ENCODE measurements around the gene TSPO.

TSPO gene

DNA sequence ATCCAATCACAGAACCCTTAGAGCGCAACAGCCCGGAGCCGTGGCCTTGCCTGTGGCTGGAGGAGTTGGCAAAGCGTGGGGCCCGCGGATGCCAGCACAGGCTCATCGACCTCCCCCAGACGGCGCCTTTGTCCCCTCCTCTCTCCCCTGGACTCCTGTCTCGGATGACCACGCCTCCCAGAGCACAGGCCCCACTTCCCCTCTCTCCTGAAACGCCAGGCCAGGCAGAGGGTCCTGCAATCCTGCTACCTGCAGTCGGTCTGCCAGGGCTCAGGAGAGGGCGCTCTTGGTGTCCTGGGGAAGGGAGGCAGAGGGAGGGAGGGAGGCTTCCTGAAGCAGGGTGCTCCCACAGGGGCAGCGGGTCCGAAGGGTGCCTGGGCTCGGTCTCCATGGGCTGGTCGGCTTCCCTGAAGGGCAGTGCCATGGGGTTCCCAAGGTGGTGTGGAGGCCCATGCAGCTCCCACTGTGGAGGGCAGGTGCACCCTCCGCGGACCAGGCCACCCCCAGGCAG lies 52.2 kb downstream of the TSPO start:
- no peak for DNase-seq

DNA sequence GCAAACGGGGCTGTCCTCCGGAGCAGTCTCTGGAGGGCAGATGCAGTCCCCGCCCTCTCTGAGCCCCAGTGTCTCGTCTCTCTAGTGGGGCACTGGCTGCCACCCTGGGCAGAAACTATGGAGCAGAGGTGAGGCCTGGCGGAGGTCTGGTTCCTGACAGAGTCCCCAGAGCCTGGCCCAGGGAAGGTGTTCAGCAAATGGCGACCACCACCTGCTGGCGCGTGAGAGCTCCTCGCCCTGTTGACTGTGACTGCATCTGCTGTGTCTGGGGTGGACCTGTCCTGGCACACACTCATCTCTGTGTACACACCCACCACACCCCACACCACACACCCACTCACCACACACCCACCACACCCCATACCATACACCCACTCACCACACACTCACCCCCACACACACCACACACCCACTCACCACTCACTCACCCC lies 53.9 kb downstream of the TSPO start:
- DNase-seq: no peak

DNA sequence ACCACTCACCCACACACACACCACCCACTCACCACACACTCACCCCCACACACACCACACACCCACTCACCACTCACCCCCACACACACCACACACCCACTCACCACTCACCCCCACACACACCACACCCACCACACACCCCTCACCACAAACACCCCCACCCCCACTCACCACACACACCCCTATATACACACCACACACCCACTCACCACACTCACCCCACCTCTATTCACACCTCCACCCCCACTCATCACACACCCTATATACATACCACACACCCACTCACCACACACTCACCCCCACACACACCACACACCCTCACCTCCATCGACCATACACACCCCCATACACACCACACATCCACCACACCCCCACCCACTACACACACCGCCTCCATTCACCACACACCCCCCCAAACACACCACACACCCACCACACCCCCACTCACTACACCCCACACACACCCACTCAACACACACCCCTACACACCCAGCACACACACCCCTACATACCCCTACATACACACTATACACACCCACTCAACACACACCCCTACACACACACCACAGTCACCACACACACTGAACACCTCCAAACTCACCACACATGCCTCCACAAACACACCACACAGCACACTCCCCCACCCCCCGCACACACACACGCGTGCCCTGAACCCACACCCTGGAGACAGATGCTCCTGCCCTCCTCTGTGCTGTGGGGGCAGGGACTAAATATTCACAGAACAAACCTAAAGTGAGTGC lies 54.6 kb downstream of the TSPO start:
- DNase-seq: no peak

DNA sequence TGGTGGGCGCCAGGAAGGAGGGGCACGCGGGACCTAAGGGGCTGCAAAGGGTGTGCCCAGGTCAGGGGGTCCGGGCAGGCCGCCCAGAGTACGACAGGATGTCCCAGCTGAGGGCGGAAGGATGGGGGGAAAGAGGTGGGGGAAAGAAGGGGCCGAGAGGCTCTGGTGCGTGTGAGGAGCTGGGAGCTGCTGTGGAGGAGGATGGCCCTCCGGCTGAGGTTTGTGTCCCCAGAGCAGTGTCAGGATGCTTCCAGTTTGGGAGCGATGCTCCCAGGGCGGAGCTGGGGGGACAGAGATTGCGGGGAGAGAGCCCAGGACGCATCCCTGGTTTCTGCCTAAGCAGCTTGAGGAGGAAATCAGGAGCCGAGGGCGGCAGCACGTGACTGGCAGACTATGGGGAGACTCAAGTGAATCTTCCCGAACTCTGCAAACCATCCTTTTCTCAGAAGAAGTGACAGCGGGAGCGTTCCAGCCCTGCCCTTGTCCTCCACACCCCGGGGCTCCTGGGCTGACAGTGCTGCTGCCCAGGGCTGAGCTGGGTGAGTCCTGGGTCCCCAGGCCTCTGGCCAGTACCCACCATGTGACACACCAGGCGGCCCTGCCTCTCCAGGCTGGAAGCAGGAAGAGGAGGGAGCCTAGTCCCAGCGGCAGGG lies 55.3 kb downstream of the TSPO start:
- DNase-seq: no peak

DNA sequence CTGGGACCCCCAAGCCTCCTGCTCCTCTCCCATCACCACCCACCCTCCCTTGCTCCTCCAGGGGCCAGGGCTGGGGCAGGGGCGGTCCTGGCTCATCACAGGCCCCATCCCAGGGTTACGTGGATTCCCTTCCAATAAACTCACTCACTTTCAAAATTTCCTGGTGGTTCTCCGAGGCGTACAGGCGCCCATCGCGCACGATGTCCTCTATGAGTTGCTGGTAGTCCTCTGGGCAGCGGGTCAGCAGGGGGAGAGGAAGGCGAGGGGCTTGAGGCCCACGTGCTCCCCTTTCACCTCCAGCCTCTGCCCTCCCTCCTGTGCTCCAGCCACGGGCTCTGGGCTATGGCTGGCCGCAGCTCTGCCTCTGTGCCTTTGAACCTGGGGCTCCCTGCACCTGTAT lies 56.0 kb downstream of the TSPO start:
- no peak for DNase-seq

DNA sequence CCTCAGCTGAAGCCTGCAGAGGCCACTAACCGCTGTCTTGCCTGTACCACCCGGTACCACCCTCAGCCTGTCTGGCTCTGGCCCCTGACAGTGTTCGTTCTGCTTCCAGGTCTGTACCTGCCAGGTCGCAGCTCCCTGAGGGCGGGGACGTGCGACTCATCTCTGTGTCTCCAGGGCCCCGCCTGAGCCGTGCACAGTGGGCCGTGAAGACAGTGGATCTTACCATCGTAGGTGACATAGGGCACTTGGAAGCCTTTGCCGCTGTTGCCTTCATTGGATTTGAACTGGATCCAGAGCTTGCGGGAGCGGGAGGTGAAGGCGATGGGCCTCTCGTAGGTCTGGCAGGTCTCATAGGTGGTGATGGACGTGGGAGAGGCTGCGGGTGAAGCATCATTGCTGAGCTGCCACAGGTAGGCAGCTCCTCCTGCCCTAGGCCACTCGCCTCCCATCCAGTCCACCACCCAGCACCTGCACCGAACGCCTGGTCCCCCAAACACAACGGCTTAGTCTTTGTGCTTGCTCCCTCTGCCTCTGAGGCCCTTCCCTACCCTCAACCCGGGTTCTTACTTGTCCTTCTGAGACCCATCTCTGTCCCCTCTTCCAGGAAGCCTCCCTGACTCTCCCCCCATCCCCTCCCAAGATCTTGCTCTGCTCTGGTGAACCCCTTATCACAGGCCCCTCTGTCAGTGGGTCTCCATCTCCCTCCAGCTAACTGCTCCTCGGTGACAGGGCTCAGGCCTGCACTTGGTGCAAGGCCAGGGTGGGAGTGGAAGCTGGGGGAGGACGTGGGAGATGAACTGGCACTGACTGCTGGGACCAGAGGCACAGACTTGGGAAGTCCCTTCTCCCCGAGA lies 56.7 kb downstream of the TSPO start:
- no peak for DNase-seq

DNA sequence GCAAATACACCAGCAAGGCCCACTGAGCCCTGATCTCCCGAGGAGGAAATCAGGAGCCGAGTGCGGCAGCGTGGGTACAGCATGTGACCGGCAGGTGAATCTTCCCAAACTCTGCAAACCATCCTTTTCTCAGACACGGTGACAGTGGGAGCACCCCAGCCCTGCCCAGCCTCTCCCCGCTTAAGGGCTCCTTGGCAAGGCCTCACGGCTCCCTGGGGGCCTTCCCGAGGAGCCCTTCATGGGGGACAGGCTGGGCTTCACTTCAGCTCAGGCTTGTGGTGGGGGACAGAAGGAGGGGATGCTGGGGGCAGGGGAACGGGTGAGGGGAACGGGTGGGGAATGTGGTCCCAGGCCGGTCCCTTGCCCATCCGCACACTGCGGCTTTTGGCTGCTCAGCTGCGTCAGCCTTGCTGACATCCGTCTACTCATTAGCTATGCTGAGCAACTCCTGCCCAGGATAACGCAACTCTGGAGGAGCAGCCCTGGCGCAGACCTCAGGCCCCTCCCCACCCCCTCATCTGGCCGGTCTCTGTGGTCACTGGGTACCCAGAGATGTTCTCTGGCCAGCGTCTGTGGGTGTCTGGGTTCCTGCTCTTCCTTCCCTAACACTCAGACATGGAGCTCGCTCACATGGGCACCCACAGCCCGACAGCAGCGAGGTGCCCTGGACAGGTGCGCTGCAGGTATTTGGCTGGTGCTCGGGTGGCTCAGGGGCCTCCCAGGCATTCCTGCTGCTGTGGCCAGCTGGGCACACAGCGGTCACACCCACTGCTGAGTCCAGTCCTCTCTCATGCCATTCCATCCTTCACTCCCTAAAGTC lies 57.6 kb downstream of the TSPO start:
- DNase-seq: no peak

DNA sequence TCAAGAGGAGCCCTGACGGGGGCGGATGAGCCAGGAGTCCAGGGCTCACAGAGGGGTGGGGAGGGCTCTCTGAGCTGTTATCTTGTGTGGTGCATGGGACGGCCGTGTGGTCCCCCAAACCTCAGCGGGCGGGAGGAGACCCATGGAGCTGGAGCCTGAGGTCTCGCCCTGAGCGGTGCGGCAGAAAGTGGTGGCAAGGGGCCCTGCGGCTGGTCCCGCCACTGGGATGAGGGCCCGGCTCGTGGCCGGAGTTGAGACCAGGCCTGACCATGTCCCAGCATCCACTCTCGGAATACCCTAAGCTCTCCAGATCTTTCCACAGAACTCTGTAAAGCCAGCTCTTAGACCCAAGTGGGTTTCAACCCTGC lies 58.1 kb downstream of the TSPO start:
- DNase-seq: no peak

DNA sequence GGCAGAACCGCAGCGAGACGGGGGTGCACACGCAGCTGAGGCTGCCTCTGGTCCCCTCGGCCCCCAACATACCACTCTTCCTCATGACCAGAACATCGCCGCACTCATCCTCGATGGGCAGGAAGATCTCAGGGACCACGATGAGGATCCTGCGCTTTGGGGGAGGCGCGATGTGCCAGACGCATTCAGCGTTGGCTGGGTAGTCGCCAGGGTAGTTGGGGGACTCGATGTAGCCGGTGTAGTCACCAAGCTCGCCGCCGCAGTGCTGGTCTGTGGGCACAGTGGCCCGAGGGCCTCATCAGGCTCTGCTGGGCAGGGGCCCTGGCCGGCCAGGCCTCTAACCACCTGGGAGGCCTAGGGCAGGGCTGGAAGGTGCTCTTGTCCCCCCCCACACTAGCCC lies 58.6 kb downstream of the TSPO start:
- no peak for DNase-seq

DNA sequence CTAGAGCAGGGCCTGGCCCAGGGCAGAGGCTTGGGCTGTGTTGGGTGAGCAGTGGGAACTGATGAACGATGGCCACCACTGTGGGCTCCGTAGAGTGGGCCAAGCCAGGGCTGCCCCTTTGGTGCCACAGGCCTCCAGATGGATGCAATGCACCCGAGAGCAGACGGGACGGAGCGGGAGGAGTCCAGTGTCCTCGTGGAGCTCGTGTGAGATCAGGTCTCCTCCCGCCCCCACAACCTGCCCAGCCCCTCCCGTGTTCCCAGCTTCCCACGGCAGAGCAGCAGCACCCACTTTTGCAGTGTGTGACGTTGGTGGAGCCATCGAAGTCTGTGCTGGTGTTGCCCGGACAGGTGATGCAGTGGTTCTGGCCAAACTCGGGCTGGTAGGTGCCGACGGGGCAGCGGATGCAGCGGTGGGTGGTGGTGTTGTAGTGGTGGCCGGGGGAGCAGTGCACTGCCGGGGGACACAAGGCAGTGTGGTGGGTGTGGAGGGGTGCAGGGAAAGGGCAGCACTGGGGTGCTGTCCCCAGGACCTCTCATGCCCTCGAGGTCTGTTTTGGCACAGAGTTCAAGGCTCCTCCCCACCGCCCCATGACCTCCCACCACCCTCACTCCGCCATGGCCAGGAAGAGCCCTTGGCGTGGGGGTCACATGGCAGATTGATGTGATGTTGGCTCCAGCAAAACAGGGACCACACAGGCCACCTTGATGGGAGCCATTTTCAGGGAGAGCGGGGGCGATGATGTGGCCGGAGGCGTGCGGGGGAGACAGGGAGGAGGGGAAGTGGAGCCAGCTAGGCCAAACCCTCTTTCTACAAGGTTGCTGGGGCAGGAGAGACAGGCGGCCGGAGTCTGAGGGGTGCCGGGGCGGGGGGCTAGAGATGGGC lies 59.5 kb downstream of the TSPO start:
- no peak for DNase-seq

DNA sequence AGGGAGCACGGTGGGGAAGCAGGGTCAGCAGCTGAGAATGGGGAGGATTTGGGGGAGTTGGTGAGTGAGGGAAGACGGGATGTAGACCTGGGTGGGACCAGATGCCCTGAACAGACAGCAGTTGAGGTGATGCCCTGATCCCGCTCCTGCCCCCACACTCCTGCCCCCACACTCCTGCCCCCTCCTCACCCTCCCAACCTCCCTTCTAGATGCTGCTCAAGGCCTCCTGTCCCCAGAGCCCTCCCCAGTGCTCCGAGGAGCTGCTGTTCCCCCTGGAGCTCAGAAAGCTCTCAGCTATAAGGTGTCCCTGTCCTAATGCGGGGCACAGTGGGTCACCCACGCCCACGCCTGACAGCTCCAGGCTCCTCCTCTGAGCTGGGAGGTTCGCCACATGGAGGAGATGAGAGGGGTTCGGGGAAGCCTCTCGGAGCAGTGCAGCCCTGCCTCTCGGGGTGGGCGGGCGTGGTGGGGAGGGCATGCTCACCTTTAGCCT lies 60.6 kb downstream of the TSPO start:
- DNase-seq: no peak

DNA sequence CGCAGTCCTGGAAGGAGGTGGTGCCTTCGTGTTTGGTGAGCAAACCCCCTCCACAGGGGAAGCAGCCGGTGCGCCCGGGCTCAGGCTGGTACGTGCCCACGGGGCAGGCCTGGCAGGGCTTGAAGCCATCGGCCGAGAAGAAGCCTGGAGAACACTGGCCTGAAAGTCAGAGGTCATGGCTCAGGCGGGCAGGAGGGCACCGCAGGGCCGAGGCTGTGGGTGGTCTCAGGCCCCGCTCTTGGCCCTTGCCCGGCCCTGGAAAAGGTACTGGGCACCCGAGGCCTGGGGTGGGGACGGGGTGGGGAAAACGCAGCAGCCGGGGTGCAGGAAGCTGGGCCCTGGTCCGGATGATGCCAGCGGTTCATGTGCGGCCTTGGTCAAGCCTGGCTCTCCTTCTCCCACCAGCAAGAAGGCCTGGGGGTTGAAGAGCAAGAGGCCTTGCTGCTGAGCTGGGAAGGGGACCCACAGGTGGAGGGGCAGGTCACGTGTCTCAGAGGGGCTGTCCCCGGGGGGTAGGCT lies 61.1 kb downstream of the TSPO start:
- DNase-seq: no peak

All from stimulated activated naive CD4-positive, alpha-beta T cell (primary cell).